Thoracic aorta (tissue), 2 donors: ENCODE data around the gene MYO6. TPM values are rescaled to one million over a fixed set of nuclear protein-coding genes. Genes with fewer than 3 reads are reported as not detected.

Experiments
- ATAC-seq: fragments of 150-250 bp; one replicate; pipeline ENCODE4 v1.8.0; 2017; ENCODE audit warnings: low read depth; ENCODE audit not compliant: insufficient number of reproducible peaks, low FRiP score
- DNase-seq: peaks from one replicate; pipeline ENCODE4 v3.0.0-alpha.2; 2020; ENCODE audit warnings: low spot score
- H3K27ac ChIP-seq, 2 donors: fragments of 200-600 bp; sonication (generic); 1 replicate in 1 of 2; 2 replicates in 1 of 2; pipeline ENCODE4 v1.5.1; 2016; ENCODE audit warnings: mild to moderate bottlenecking in 2 of 2, moderate library complexity in 2 of 2
- H3K27me3 ChIP-seq: fragments of 200-600 bp; sonication (generic); replicated peaks from 2 replicates; pipeline ENCODE4 v1.6.0; 2016; ENCODE audit warnings: mild to moderate bottlenecking; ENCODE audit not compliant: insufficient read depth
- H3K36me3 ChIP-seq: fragments of 200-600 bp; sonication (generic); one replicate; pipeline ENCODE4 v1.5.1; 2016
- H3K4me1 ChIP-seq, 2 donors: fragments of 200-600 bp; sonication (generic); 1 replicate in 1 of 2; 2 replicates in 1 of 2; pipeline versions ENCODE4 v1.5.1 to v1.6.0; 2016; ENCODE audit warnings: low read depth in 2 of 2, mild to moderate bottlenecking in 1 of 2; ENCODE audit not compliant: control insufficient read depth in 1 of 2
- H3K4me3 ChIP-seq: fragments of 200-600 bp; sonication (generic); 2 replicates; pipeline ENCODE4 v1.5.1; 2016; ENCODE audit warnings: mild to moderate bottlenecking
- H3K9me3 ChIP-seq: fragments of 200-600 bp; sonication (generic); 2 replicates; pipeline ENCODE4 v1.5.1; 2016
- CTCF ChIP-seq: fragments of 200-600 bp; sonication (generic); IDR thresholded peaks from one replicate; pipeline ENCODE4 v1.5.1; 2019; ENCODE audit warnings: antibody characterized with exemption
- total RNA-seq, 2 donors: library from RNA; depleted of rRNA; stranded (reverse); fragments of >200 nt; gene quantifications; one replicate each; pipeline versions ENCODE4 v1.1.0 to v1.2.3, GENCODE V29; 2016

The MYO6 gene
- total RNA-seq, 2 donors from 2014 or later: 23.8 to 30.1 TPM

DNA sequence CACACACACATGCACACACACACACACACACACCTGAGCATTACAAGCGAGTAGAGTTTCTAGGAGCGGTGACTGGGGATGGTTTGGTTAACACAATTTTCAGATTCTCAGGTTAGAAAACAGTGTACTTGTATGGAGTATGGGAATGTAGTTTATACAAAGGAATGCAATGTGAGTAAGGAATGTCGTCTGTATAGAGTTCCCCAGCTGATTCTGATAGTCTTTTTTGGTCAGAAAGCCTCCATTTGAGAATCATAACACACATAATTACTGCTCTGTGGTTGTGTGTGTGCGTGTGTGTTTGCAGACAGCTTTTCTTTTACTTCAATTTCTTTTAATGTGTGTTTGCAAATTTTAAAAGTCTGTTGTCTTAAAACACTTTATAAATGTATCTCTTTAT lies 93.2 kb downstream of the MYO6 start:
- ATAC-seq (no peak), DNase-seq (no peak)
- no peak for TF ChIP-seq CTCF
- H3K9me3 ChIP-seq: no peaks in the 10 kb centered on the region
- no peaks in the 10 kb centered on the region for H3K36me3 ChIP-seq
- H3K4me1 ChIP-seq: no peaks in the 10 kb centered on the region
- H3K27me3 ChIP-seq: no peaks in the 10 kb centered on the region
- H3K27ac ChIP-seq: no peak overlapping the region
- H3K4me3 ChIP-seq: no peak overlapping the region

- Histone ChIP-seq H3K4me3 (no peak overlapping the region), H3K9me3 (no peaks in the 10 kb centered on the region), H3K27ac (no peak overlapping the region), H3K27me3 (no peaks in the 10 kb centered on the region), H3K36me3 (no peaks in the 10 kb centered on the region), H3K4me1 (no peaks in the 10 kb centered on the region)
- ATAC-seq (no peak), DNase-seq (no peak)
- no peak for TF ChIP-seq CTCF
Observed at GRCh38 chr6:75842732-75843131, 93.7 kb downstream of the MYO6 start.

- DNase-seq: no peak
- no peak overlapping the region for H3K4me3 ChIP-seq
- H3K9me3 ChIP-seq: no peaks in the 10 kb centered on the region
- no peak for ATAC-seq
- H3K4me1 ChIP-seq: no peaks in the 10 kb centered on the region
- no peaks in the 10 kb centered on the region for H3K36me3 ChIP-seq
- no peak for TF ChIP-seq CTCF
- H3K27me3 ChIP-seq: no peaks in the 10 kb centered on the region
- H3K27ac ChIP-seq: no peak overlapping the region
Observed at GRCh38 chr6:75843396-75843795, 94.4 kb downstream of the MYO6 start.

DNA sequence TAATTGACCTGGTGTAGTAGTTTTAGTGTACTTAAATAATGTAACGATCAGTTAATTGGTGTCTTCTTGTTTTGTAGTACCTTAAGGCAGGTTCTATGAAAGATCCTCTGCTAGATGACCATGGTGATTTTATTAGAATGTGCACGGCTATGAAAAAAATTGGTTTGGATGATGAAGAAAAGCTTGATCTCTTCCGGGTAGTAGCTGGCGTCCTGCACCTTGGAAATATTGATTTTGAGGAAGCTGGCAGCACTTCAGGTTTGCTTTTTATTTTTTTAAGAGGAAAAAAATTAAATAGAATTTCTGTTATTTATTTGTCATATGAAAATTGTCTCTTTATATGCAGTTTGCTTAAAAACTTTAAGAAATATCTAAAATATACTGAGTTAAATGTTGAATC lies 99.2 kb downstream of the MYO6 start:
- Histone ChIP-seq H3K36me3 (no peaks in the 10 kb centered on the region), H3K4me3 (no peak overlapping the region), H3K27me3 (no peaks in the 10 kb centered on the region), H3K9me3 (no peaks in the 10 kb centered on the region), H3K4me1 (peaks cover 7 to 22% of the 10 kb centered on the region in 2 donors), H3K27ac (no peak overlapping the region)
- TF ChIP-seq CTCF: no peak
- no peak for DNase-seq
- ATAC-seq: no peak

DNA sequence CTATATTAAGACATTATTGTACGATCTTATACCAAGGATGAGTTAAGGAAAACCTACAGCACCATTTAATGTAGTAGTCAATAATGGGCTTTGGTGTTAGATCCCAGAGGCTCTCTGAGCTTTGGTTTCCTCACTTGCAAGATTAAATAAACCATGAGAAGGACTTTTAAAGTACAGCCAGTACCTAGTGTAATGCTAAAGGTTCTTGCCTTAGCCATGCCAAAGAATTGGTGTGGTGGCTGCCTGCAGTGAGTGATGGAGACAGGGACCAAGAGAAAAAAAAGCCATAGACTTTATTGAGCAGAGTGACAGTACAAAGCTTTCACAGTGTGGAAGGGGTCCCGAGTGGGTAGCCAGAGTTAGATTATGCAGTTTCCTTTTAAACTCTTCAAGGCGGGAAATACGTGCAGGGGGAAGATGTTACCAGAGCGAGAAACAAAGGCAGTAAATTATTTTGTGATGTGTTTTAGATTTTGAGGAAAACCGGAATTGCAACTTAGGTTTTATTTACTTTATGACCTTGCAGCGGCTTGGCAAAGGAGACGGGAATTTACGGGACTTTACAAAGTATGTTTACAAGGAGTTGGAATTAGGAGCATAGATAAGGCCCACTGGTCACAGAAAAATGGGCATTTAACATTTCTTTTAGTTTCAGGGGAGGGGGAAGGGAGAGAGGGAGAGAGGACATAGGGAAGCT lies 100.4 kb downstream of the MYO6 start:
- no peaks in the 10 kb centered on the region for H3K36me3 ChIP-seq
- ATAC-seq (no peak), DNase-seq (no peak)
- H3K9me3 ChIP-seq: no peaks in the 10 kb centered on the region
- no peak for TF ChIP-seq CTCF
- H3K27ac ChIP-seq: peak overlapping the region; percentile 23
- peak overlapping the region; percentile 32 for H3K4me3 ChIP-seq
- H3K27me3 ChIP-seq: no peaks in the 10 kb centered on the region
- H3K4me1 ChIP-seq: peaks cover 7 to 22% of the 10 kb centered on the region in 2 donors
